Gastroesophageal sphincter (tissue), 4 donors: ENCODE results near the gene GALR3. TPM values are rescaled to one million over a fixed set of nuclear protein-coding genes. Genes with fewer than 3 reads are reported as not detected.

Source experiments
- ATAC-seq: fragments of 150-250 bp; one replicate; pipeline ENCODE4 v1.9.1; 2016; ENCODE audit warnings: mild to moderate bottlenecking, moderate library complexity
- H3K27ac ChIP-seq, 4 donors: fragments of 200-600 bp; sonication (generic) in 3 of 4; 1 replicate in 3 of 4; 2 replicates in 1 of 4; pipeline ENCODE4 v1.5.1; 2016 to 2019
- H3K27me3 ChIP-seq: fragments of 200-600 bp; sonication (generic); one replicate; pipeline ENCODE4 v1.5.1; 2019
- H3K36me3 ChIP-seq, 2 donors: fragments of 200-600 bp; sonication (generic); one replicate each; pipeline ENCODE4 v1.5.1; 2019; ENCODE audit warnings: control low read depth in 1 of 2
- H3K4me1 ChIP-seq, 3 donors: fragments of 200-600 bp; sonication (generic); 1 replicate in 2 of 3; 2 replicates in 1 of 3; pipeline ENCODE4 v1.5.1; 2016 to 2019; ENCODE audit warnings: control low read depth in 2 of 3
- H3K4me3 ChIP-seq, 2 donors: fragments of 200-600 bp; sonication (generic); one replicate each; pipeline ENCODE4 v1.5.1; 2019; ENCODE audit warnings: mild to moderate bottlenecking in 1 of 2, moderate library complexity in 1 of 2
- H3K9me3 ChIP-seq, 3 donors: fragments of 200-600 bp; sonication (generic); one replicate each; pipeline ENCODE4 v1.5.1; 2017 to 2019; ENCODE audit warnings: control low read depth in 2 of 3
- CTCF ChIP-seq, 4 experiments: fragments of 200-600 bp in 2 of 4; fragments of 450-650 bp in 2 of 4; sonication (generic) in 1 of 4; IDR thresholded peaks; one replicate each; pipeline ENCODE4 v1.5.1; 2017 to 2019; ENCODE audit warnings: antibody characterized with exemption in 4 of 4, mild to moderate bottlenecking in 2 of 4, moderate library complexity in 2 of 4
- EP300 ChIP-seq: sonication (generic); formaldehyde crosslinking; IDR thresholded peaks from one replicate; pipeline ENCODE4 v1.6.1; 2017; ENCODE audit warnings: antibody characterized with exemption, mild to moderate bottlenecking
- POLR2A ChIP-seq, 2 donors: fragments of 450-650 bp; IDR thresholded peaks; one replicate each; pipeline ENCODE4 v1.6.1; 2017; ENCODE audit warnings: antibody characterized with exemption in 2 of 2, mild to moderate bottlenecking in 2 of 2, moderate library complexity in 1 of 2
- POLR2AphosphoS5 ChIP-seq: sonication (generic); formaldehyde crosslinking; IDR thresholded peaks from one replicate; pipeline ENCODE4 v1.6.1; 2017; ENCODE audit warnings: antibody characterized with exemption
- whole genome bisulfite sequencing, 2 donors: methylation state at CpG; one replicate each; pipeline ENCODE4 v1.1.5; 2018; ENCODE audit warnings: low coverage in 1 of 2; 5-methylcytosine and 5-hydroxymethylcytosine counted together
- small RNA-seq, 4 donors: library from RNA; depleted of rRNA; stranded (forward); fragments of <200 nt; gene quantifications; one replicate each; pipeline ENCODE3, GENCODE V24; 2016
- total RNA-seq, 4 donors: library from RNA; depleted of rRNA; stranded (reverse); fragments of >200 nt; gene quantifications; one replicate each; pipeline ENCODE4 v1.1.0, GENCODE V29; 2016

Gene GALR3
- total RNA-seq, 4 donors from 2014 or later, result not detected

GRCh38 chr22:37865510-37865909 is 42.3 kb downstream of the GALR3 start:
- H3K27me3 ChIP-seq, result no peaks in the 10 kb centered on the region
- no peaks in the 10 kb centered on the region for H3K9me3 ChIP-seq
- no peak overlapping the region for H3K27ac ChIP-seq
- no peak overlapping the region for H3K4me3 ChIP-seq
- TF ChIP-seq EP300 (no peak), POLR2AphosphoS5 (no peak), POLR2A (IDR thresholded peaks at IDR 0.05) (no peak), CTCF (IDR thresholded peaks at IDR 0.05) (no peak)
- WGBS, 2 donors, result 61 to 72% methylated on average over 6 of the region's 6 CpGs
- peaks cover 0 to 24% (median 0%) of the 10 kb centered on the region in 3 donors for H3K4me1 ChIP-seq
- peaks cover 0 to 100% of the 10 kb centered on the region in 2 donors for H3K36me3 ChIP-seq
- ATAC-seq, result no peak

- ATAC-seq, result no peak
- H3K36me3 ChIP-seq, result peaks cover 0 to 100% of the 10 kb centered on the region in 2 donors
- WGBS, 2 donors, result 64 to 71% methylated on average over 2 to 7 of the region's 7 CpGs
- no peaks in the 10 kb centered on the region for H3K4me1 ChIP-seq
- no peak overlapping the region for H3K4me3 ChIP-seq
- H3K27me3 ChIP-seq, result no peaks in the 10 kb centered on the region
- H3K9me3 ChIP-seq, result no peaks in the 10 kb centered on the region
- H3K27ac ChIP-seq, result no peak overlapping the region
- TF ChIP-seq POLR2AphosphoS5, result no peak
- no peak for TF ChIP-seq CTCF (IDR thresholded peaks at IDR 0.05)
- TF ChIP-seq EP300, result no peak
- TF ChIP-seq POLR2A (IDR thresholded peaks at IDR 0.05), result no peak
These were observed 47.1 kb downstream of the GALR3 start for GRCh38 chr22:37870273-37870672.

Small RNA genes lying within 50 kb of the gene (small RNA-seq; reads per million reads assigned to genes)
- gene MIR659, result 0 to 0.82 (median 0.31) reads per million in 4 donors

Other genes with a start within 250 kb of the GALR3 start
- gene LGALS2, start 243.3 kb upstream of the GALR3 start, total RNA-seq, result not detected
- gene GGA1, start 214.5 kb upstream of the GALR3 start, total RNA-seq, result 10 to 100 TPM; 37.8 to 46.5 (median 39.1) TPM
- gene SH3BP1, start 183.7 kb upstream of the GALR3 start, total RNA-seq, result 1 to 10 TPM; 2.9 to 4.9 (median 3.2) TPM
- 10 to 100 TPM in 3 of 4 donors, 1 to 10 TPM in 1; 9.2 to 19.3 (median 17.2) TPM for gene PDXP, start 164.7 kb upstream of the GALR3 start, total RNA-seq
- gene LGALS1, start 147.7 kb upstream of the GALR3 start, total RNA-seq, result 1,000 to 10,000 TPM in 3 of 4 donors, 100 to 1,000 TPM in 1; 747 to 1,092 (median 1,059) TPM
- 10 to 100 TPM; 16.3 to 29.1 (median 20.2) TPM for gene NOL12, start 137.0 kb upstream of the GALR3 start, total RNA-seq
- 100 to 1,000 TPM; 128 to 234 (median 137) TPM for gene TRIOBP, start 126.3 kb upstream of the GALR3 start, total RNA-seq
- gene GCAT, start 15.4 kb upstream of the GALR3 start, total RNA-seq, result 10 to 100 TPM in 3 of 4 donors, 1 to 10 TPM in 1; 8.0 to 21.0 (median 15.7) TPM
- gene ANKRD54, start 21.0 kb downstream of the GALR3 start, total RNA-seq, result 10 to 100 TPM; 21.3 to 66.6 (median 40.9) TPM
- gene EIF3L, start 26.0 kb downstream of the GALR3 start, total RNA-seq, result 100 to 1,000 TPM; 336 to 538 (median 412) TPM
- gene MICALL1, start 82.9 kb downstream of the GALR3 start, total RNA-seq, result 100 to 1,000 TPM in 1 of 4 donors, 10 to 100 TPM in 3; 46.9 to 132 (median 48.1) TPM
- under 1 TPM in 2 of 4 donors, not detected in 2; 0.31 to 0.40 TPM for gene C22orf23, start 130.2 kb downstream of the GALR3 start, total RNA-seq
- 10 to 100 TPM; 41.4 to 79.5 (median 72.0) TPM for gene POLR2F, start 130.3 kb downstream of the GALR3 start, total RNA-seq
- 10 to 100 TPM in 1 of 4 donors, 1 to 10 TPM in 3; 6.9 to 16.0 (median 9.2) TPM for gene SOX10, start 161.2 kb downstream of the GALR3 start, total RNA-seq
- 10 to 100 TPM; 20.3 to 35.3 (median 25.7) TPM for gene PICK1, start 234.0 kb downstream of the GALR3 start, total RNA-seq